Panc1 (cell line): ENCODE results near the gene DDX59. TPM values are rescaled to one million over a fixed set of nuclear protein-coding genes. Genes with fewer than 3 reads are reported as not detected.

Experiments
- ATAC-seq: fragments of 200-7000 bp; cut with Tn5 transposase; 2 replicates; pipeline ENCODE4 v1.9.1; 2020; ENCODE audit warnings: mild to moderate bottlenecking, moderate library complexity
- BruUV-seq: library from RNA; stranded (reverse); fragments of 400-500 nt; replicated peaks from 2 replicates; lab custom pipeline; 2021; lab: Mats Ljungman, UMichigan
- CTCF ChIA-PET: fragments of 300-600 bp; sonication (Branson Sonifier 250); formaldehyde crosslinking; loops from one replicate; lab custom pipeline; 2022; ENCODE audit warnings: antibody characterized with exemption; lab: Charles Lee
- POLR2A ChIA-PET: fragments of 300-600 bp; sonication (Branson Sonifier 250); formaldehyde crosslinking; loops from one replicate; lab custom pipeline; 2022; ENCODE audit warnings: antibody characterized with exemption; lab: Charles Lee
- DNase-seq: peaks from one replicate; pipeline ENCODE4 v3.0.0-alpha.2; 2010; ENCODE audit warnings: low read depth, low spot score
- H3K27ac ChIP-seq: 2 replicates; pipeline ENCODE4 v1.5.1; 2011; ENCODE audit warnings: mild to moderate bottlenecking, low read length, inconsistent platforms
- H3K27me3 ChIP-seq: fragments of 200-500 bp; sonication (Bioruptor generic); 2 replicates; pipeline ENCODE4 v1.6.0; 2014; ENCODE audit warnings: low read length, inconsistent platforms; ENCODE audit not compliant: control insufficient read depth, insufficient read depth
- H3K36me3 ChIP-seq: fragments of 200-500 bp; sonication (Bioruptor generic); 2 replicates; pipeline ENCODE4 v1.5.1; 2014; ENCODE audit warnings: inconsistent platforms, mild to moderate bottlenecking, low read length, moderate library complexity; ENCODE audit not compliant: control insufficient read depth, insufficient read depth
- H3K4me1 ChIP-seq: 2 replicates; pipeline ENCODE4 v1.5.1; 2011; ENCODE audit warnings: inconsistent platforms, mild to moderate bottlenecking, low read length, moderate library complexity; ENCODE audit not compliant: control insufficient read depth, insufficient read depth
- H3K4me3 ChIP-seq, 2 experiments: 2 replicates each; pipeline ENCODE4 v1.5.1; 2011 to 2012; ENCODE audit warnings: low read depth in 2 of 2, low read length in 2 of 2, mild to moderate bottlenecking in 2 of 2, inconsistent platforms in 1 of 2, moderate library complexity in 1 of 2
- H3K9me3 ChIP-seq: fragments of 200-500 bp; sonication (Bioruptor generic); 2 replicates; pipeline ENCODE4 v1.5.1; 2014; ENCODE audit warnings: low read depth, mild to moderate bottlenecking, inconsistent platforms, low read length, moderate library complexity; ENCODE audit not compliant: control insufficient read depth, insufficient read depth
- POLR2AphosphoS5 ChIP-seq: IDR thresholded peaks from 2 replicates; pipeline ENCODE4 v1.6.1; 2012; ENCODE audit warnings: mild to moderate bottlenecking, low read depth, low read length, moderate library complexity
- SIN3A ChIP-seq: IDR thresholded peaks from 2 replicates; pipeline ENCODE4 v1.6.1; 2012; ENCODE audit warnings: low read depth, mild to moderate bottlenecking, low read length, moderate library complexity, borderline replicate concordance; ENCODE audit not compliant: insufficient read depth
- TCF7L2 ChIP-seq: IDR thresholded peaks from 2 replicates; pipeline ENCODE4 v1.6.1; 2011; ENCODE audit warnings: mild to moderate bottlenecking, low read depth, low read length, inconsistent platforms
- in situ Hi-C: cut with HindIII; loops from 2 replicates; pipeline ENCODE4 v1.10.0; 2016; ENCODE audit warnings: low sequenced_read_pairs, low pct_unique_long_range_greater_than_20kb
- intact Hi-C: fragments of 100-400 bp; cut with micrococcal nuclease; formaldehyde crosslinking; loops from one replicate; pipeline ENCODE4 v1.10.0; 2022; ENCODE audit not compliant: unreplicated experiment
- total RNA-seq: library from RNA; stranded (reverse); gene quantifications from one replicate; pipeline ENCODE4 v1.2.1, GENCODE V29; 2021; ENCODE audit not compliant: unreplicated experiment
- TF ChIP-seq, protein P1 (sequence below): fragments of 450-650 bp; IDR thresholded peaks from 2 replicates; pipeline ENCODE4 v1.5.1; 2017; ENCODE audit warnings: mild to moderate bottlenecking
- TF ChIP-seq, protein P2 (sequence below), 2 experiments: IDR thresholded peaks; 2 replicates each; pipeline ENCODE4 v1.6.1; 2011 to 2012; ENCODE audit warnings: low read depth in 2 of 2, control low read depth in 1 of 2, low read length in 1 of 2, mild to moderate bottlenecking in 1 of 2, moderate library complexity in 1 of 2; ENCODE audit not compliant: insufficient read depth in 1 of 2

Gene DDX59
- total RNA-seq, 1 experiment from 2014 or later = 26.4 TPM

DNA sequence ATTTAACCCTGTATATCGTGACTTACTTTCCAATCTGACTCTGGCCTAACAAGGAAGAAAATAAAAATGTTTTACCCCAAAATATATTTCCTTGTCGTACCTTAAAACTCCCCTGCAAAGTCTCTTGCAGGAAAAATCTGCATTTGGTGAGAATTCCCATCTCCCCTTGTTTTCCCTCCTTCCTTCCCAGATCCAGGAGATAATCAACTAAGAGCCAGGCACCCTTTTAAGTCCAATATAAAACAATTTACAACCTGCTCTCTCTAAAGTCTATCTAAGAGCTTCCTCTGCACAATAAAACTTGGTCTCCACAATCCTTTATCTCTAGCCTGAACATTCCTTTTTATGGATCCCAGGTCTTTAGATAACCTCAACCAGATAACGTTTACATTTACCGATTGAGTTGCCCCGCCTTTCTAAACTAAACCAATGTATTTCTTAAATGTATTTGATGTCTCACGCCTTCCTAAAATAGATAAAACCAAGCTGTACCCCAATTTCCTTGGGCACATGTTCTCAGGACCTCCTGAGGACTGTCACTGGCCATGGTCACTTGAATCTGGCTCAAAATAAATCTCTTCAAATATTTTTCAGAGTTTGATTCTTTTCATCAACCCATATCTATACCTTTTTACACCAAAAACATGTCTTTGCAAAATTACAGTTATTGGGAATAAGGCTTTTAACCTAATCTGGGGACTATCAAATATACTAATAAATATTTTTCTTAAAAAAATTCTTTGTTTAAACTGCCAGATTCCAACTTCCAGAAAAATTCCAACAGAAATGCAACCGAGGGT is 993 bp downstream of the DDX59 start:
- ChIA-PET POLR2A (interaction anchor here (0.6 kb wide), 1 partner anchor 282 kb away, joined by 4 read pairs; no protein-coding TSS in a partner anchor), CTCF (no interaction called here)
- Histone ChIP-seq H3K27ac (peak overlapping the region; percentile 89), H3K4me3 (peak overlapping the region; percentile 75 to 79), H3K36me3 (no peaks in the 10 kb centered on the region), H3K27me3 (no peaks in the 10 kb centered on the region), H3K4me1 (peaks cover 15% of the 10 kb centered on the region; the same call in 1 of the 2 replicates), H3K9me3 (no peaks in the 10 kb centered on the region)
- in situ Hi-C loops = no loop called here
- no peak for TF ChIP-seq SIN3A
- TF ChIP-seq TCF7L2 = no peak
- TF ChIP-seq POLR2AphosphoS5 = no peak
- TF ChIP-seq, protein P1, sequence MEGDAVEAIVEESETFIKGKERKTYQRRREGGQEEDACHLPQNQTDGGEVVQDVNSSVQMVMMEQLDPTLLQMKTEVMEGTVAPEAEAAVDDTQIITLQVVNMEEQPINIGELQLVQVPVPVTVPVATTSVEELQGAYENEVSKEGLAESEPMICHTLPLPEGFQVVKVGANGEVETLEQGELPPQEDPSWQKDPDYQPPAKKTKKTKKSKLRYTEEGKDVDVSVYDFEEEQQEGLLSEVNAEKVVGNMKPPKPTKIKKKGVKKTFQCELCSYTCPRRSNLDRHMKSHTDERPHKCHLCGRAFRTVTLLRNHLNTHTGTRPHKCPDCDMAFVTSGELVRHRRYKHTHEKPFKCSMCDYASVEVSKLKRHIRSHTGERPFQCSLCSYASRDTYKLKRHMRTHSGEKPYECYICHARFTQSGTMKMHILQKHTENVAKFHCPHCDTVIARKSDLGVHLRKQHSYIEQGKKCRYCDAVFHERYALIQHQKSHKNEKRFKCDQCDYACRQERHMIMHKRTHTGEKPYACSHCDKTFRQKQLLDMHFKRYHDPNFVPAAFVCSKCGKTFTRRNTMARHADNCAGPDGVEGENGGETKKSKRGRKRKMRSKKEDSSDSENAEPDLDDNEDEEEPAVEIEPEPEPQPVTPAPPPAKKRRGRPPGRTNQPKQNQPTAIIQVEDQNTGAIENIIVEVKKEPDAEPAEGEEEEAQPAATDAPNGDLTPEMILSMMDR = no peak
- TF ChIP-seq, protein P2, sequence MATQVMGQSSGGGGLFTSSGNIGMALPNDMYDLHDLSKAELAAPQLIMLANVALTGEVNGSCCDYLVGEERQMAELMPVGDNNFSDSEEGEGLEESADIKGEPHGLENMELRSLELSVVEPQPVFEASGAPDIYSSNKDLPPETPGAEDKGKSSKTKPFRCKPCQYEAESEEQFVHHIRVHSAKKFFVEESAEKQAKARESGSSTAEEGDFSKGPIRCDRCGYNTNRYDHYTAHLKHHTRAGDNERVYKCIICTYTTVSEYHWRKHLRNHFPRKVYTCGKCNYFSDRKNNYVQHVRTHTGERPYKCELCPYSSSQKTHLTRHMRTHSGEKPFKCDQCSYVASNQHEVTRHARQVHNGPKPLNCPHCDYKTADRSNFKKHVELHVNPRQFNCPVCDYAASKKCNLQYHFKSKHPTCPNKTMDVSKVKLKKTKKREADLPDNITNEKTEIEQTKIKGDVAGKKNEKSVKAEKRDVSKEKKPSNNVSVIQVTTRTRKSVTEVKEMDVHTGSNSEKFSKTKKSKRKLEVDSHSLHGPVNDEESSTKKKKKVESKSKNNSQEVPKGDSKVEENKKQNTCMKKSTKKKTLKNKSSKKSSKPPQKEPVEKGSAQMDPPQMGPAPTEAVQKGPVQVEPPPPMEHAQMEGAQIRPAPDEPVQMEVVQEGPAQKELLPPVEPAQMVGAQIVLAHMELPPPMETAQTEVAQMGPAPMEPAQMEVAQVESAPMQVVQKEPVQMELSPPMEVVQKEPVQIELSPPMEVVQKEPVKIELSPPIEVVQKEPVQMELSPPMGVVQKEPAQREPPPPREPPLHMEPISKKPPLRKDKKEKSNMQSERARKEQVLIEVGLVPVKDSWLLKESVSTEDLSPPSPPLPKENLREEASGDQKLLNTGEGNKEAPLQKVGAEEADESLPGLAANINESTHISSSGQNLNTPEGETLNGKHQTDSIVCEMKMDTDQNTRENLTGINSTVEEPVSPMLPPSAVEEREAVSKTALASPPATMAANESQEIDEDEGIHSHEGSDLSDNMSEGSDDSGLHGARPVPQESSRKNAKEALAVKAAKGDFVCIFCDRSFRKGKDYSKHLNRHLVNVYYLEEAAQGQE (IDR thresholded peaks at IDR 0.05; ENCODE audit: insufficient read depth in 1 of 2, low read depth in 2 of 2, low read length in 1 of 2) = no peak
- DNase-seq (no peak), ATAC-seq (no peak)
- intact Hi-C loops = no loop called here
- TSS peak; percentile 89 for BruUV-seq

DNA sequence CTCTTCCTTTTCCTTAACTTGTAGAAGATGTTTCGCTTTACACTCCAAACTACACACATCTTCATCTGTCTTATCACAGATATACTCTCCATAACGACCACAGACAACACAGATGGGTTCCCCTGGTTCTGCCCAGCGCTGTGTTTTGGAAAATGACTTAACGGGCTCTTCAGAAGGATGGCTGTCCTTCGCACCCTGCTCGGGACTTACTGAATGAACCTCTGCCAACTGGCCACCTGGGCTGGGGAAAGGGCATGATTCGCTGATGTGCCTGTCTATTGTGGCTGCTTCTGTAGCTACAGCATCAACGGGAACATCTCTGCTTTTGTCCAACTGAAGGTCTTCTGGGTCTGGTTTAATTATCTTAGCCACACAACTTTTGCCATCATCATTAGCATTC is 3.4 kb downstream of the DDX59 start:
- in situ Hi-C loops = no loop called here
- Histone ChIP-seq H3K36me3 (no peaks in the 10 kb centered on the region), H3K4me3 (no peak overlapping the region), H3K9me3 (no peaks in the 10 kb centered on the region), H3K4me1 (peaks cover 15% of the 10 kb centered on the region; the same call in 1 of the 2 replicates), H3K27me3 (no peaks in the 10 kb centered on the region), H3K27ac (no peak overlapping the region)
- TF ChIP-seq SIN3A (no peak), POLR2AphosphoS5 (no peak), TCF7L2 (no peak)
- TF ChIP-seq, protein P2 (IDR thresholded peaks at IDR 0.05; ENCODE audit: insufficient read depth in 1 of 2, low read depth in 2 of 2, low read length in 1 of 2) = no peak
- TF ChIP-seq, protein P1 = no peak
- ATAC-seq (no peak), DNase-seq (no peak)
- POLR2A ChIA-PET = no interaction called here
- no TSS peak for BruUV-seq
- CTCF ChIA-PET = no interaction called here
- intact Hi-C loops = no loop called here
